GM12891 (cell line): Measurements from ENCODE around the gene HSPBAP1.

ENCODE experiments used
- POLR2A ChIP-seq: IDR thresholded peaks from 2 replicates; pipeline ENCODE4 v1.6.1; 2011; ENCODE audit warnings: low read depth, low read length, control low read depth
- POLR2AphosphoS5 ChIP-seq: IDR thresholded peaks from 2 replicates; pipeline ENCODE4 v1.6.1; 2011; ENCODE audit warnings: low read depth, low read length, control low read depth
- TAF1 ChIP-seq: IDR thresholded peaks from 2 replicates; pipeline ENCODE4 v1.6.1; 2011; ENCODE audit warnings: low read depth, low read length, control low read depth

DNA sequence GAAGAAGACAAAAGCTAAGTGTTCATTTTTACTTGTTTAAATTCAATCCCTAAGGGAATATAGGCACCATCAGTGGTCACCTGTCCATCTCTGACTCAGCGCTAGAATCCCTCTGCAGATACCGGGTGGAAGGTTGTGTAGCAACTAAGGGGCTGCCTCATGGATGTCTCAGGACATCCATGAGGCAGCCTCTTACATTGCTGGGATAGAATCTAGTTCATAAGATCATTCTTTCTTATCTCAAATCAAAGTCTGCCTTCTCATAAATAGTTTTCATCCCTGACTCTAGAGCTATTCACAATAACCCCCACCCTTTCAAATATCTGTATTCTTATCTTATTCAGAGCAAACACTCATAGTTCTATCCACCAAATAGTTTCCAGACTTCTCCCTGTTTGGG, 38.1 kb downstream of the HSPBAP1 start:
- TF ChIP-seq POLR2AphosphoS5 (no peak), TAF1 (no peak), POLR2A (no peak)
